K562 (cell line): Measurements from ENCODE around the gene USP11.

Experiments used
- POLR2A ChIP-seq: fragments of 450-650 bp; conservative IDR thresholded peaks from 2 replicates; pipeline ENCODE4 v1.6.1; 2016
- SRF ChIP-seq, 2 experiments: fragments of 250-450, 450-650 bp in 1 of 2; sonication (Bioruptor Pico) in 1 of 2; sonication (generic) in 1 of 2; formaldehyde crosslinking; IDR thresholded peaks; 2 replicates each; pipeline versions ENCODE4 v1.5.0 to v1.5.1; 2020 to 2022; ENCODE audit warnings: mild to moderate bottlenecking in 1 of 2, missing genetic modification reagents in 1 of 2
- TRIM24 ChIP-seq, 2 experiments: fragments of 450-650 bp; IDR thresholded peaks; 2 replicates each; pipeline ENCODE4 v1.6.1; 2016
- ZNF384 ChIP-seq: IDR thresholded peaks from 2 replicates; pipeline ENCODE4 v1.6.1; 2012; ENCODE audit warnings: low read depth, low read length, improper control_type of control experiment

DNA sequence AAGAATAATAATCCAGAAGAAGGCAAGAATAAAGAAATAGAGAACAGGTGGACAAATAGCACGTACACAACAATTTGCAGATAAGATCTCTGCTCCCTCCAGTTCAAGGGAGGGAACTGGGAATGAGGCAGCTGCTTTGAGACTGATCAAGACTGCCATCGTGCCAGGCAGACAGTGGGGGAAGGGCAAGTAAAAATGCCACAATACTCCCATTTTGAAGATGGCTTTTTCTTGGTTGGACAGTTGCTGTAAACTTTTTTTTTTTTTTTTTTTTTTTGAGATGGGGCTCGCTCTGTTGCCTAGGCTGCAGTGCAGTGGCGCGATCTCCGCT lies 17.2 kb downstream of the USP11 start:
- TF ChIP-seq TRIM24 (IDR thresholded peaks at IDR 0.05) = no peak
- no peak for TF ChIP-seq ZNF384
- no peak for TF ChIP-seq POLR2A
- no peak for TF ChIP-seq SRF (CRISPR knock-in tag; IDR thresholded peaks at IDR 0.05)
